Activated T-cell treated with anti-CD3 and anti-CD28 coated beads, Interleukin-2, amount 50 U/mL, for 4 hours (primary cell): ENCODE measurements around the gene C22orf23. TPM values are rescaled to one million over a fixed set of nuclear protein-coding genes. Genes with fewer than 3 reads are reported as not detected.
A peak's percentile ranks its signal among the peaks of the same experiment; 100 is the strongest.

ENCODE experiments used
- ATAC-seq, 2 donors: fragments of 200-7000 bp; cut with Tn5 transposase; one replicate each; pipeline ENCODE4 v1.10.0; 2021
- DNase-seq: peaks from one replicate; pipeline ENCODE4 v3.0.0-alpha.2; 2020
- H3K27me3 Mint-ChIP-seq: one replicate; pipeline ENCODE4 v1.8.0; 2021; ENCODE audit warnings: low read depth, mixed read lengths
- H3K36me3 Mint-ChIP-seq: one replicate; pipeline ENCODE4 v1.8.0; 2022; ENCODE audit warnings: mixed read lengths; ENCODE audit not compliant: insufficient read depth
- H3K4me1 Mint-ChIP-seq: one replicate; pipeline ENCODE4 v1.8.0; 2021; ENCODE audit warnings: low read depth, mixed read lengths
- H3K4me3 Mint-ChIP-seq: one replicate; pipeline ENCODE4 v1.8.0; 2021; ENCODE audit warnings: mild to moderate bottlenecking, moderate library complexity, mixed read lengths
- H3K9me3 Mint-ChIP-seq: one replicate; pipeline ENCODE4 v1.8.0; 2021; ENCODE audit warnings: mixed read lengths
- total RNA-seq, 3 donors: library from RNA; stranded (reverse); gene quantifications; one replicate each; pipeline ENCODE4 v1.2.1, GENCODE V29; 2021

Gene C22orf23
- total RNA-seq, 3 donors from 2014 or later: 0.46 TPM; not detected in 2

DNA sequence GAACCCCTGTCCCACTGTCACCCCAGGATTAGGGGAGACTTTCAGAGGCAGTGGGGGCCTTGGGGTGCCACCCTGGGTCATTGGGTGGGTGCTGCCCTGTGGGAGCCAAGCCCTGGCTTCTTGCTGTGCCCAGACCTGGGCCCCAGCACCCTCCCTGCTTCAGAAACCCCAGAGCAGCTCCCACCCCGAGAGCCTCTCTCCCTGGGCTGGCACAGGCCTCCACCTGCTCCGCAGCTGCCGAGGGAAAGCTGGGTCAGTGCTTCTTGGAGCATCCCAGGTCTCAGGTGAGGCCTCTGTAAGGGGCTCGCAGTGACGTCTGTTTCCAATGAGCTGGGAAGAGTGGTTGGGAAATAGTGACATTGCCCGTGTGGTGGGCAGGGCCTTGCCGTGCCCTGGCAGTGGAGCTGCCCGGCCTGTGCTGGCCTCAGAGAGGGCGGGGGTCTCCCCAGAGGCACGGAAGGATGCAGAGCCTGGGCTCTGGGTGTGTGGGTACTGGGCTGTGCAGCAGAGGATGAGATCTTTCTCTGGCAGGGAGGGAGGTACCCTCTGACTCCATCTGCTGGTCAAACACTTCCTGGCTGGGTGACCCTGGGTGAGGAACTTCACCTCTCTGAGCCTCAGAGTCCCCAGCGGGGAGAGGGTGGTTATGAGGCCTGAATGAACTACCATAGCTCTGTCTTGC, 23.0 kb downstream of the C22orf23 start:
- H3K9me3 Mint-ChIP-seq: no peaks in the 10 kb centered on the region
- no peaks in the 10 kb centered on the region for H3K27me3 Mint-ChIP-seq
- DNase-seq (no peak), ATAC-seq (no peak)
- H3K4me1 Mint-ChIP-seq: peaks cover 8% of the 10 kb centered on the region
- H3K36me3 Mint-ChIP-seq: peaks cover 5% of the 10 kb centered on the region
- H3K4me3 Mint-ChIP-seq: no peak overlapping the region

DNA sequence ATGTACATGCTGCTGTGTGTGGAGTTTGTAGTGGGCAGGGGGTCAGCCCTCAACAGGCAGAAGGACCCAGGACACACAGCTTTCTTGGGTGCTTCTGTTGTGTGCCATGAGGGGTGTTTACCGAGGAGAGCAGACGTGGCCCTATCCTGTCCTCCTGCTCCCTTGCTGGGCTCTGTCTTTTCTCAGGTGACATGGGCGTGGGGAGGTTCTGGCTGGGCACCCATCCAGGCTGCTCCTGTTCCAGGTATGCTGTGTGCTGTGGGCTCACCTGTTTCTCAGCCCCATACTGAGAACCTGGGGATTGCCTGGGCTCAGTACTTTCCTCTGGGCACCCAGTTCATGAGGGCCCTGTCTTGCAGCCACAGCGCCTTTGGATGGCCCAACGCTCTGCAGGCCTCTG, 24.0 kb downstream of the C22orf23 start:
- H3K4me3 Mint-ChIP-seq: no peak overlapping the region
- no peak for DNase-seq
- no peaks in the 10 kb centered on the region for H3K9me3 Mint-ChIP-seq
- H3K36me3 Mint-ChIP-seq: peaks cover 5% of the 10 kb centered on the region
- no peaks in the 10 kb centered on the region for H3K27me3 Mint-ChIP-seq
- ATAC-seq: no peak
- H3K4me1 Mint-ChIP-seq: peaks cover 8% of the 10 kb centered on the region

DNA sequence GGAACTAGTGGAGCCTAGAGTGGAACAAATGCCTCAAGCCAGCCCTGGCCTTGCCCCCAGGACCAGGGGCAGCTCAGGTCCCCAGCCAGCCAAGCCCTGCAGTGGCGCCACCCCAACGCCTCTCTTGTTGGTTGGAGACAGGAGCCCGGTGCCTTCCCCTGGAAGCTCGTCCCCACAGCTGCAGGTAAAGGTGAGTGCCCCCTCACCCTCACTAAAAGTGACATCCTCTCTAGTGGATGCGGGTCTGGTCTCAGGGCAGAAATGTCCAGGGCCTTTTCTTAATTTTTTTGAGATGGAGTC, 25.8 kb downstream of the C22orf23 start:
- DNase-seq (no peak), ATAC-seq (no peak)
- Mint-ChIP-seq H3K4me1 (no peaks in the 10 kb centered on the region), H3K36me3 (peaks cover 3% of the 10 kb centered on the region), H3K4me3 (no peak overlapping the region), H3K27me3 (no peaks in the 10 kb centered on the region), H3K9me3 (no peaks in the 10 kb centered on the region)

DNA sequence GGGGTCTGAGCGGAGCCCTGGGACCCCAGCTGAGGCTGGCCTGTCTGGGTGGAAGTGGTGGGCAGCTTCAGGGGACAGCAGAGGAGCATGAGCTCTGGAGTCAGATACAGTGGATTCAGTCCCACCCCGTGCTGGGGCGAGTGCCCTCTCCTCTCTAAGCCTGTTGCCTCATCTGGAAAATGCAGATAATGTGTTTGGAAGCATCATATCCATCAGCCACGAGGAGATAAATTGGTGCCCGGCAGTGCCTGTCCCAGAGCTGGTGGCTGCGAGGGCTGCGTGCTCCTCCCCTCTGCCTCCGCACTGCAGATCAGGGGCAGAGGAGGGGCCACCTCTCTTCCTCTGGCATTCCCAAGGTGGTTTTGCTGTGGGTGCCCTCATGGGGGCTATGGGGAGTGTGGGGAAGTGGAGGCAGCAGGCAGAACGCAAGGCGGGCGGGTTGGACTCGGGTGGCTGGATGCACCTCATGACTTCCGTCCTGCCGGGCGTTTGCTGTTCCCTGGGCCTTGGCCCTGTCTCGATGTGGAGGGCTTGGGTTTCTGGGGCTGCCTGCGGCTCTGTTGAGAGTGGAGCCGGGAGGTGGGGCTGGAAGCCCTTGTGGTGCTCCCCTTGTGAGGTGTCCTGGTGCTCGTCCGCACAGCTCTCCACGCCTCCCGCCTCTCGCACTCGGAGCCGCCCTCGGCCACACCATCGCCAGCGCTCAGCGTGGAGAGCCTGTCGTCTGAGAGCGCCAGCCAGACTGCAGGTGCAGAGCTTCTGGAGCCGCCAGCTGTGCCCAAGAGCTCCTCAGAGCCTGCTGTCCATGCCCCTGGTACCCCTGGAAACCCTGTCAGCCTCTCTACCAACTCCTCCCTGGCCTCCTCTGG, 26.4 kb downstream of the C22orf23 start:
- Mint-ChIP-seq H3K4me3 (no peak overlapping the region), H3K4me1 (no peaks in the 10 kb centered on the region), H3K9me3 (no peaks in the 10 kb centered on the region), H3K27me3 (no peaks in the 10 kb centered on the region), H3K36me3 (peaks cover 3% of the 10 kb centered on the region)
- no peak for DNase-seq
- no peak for ATAC-seq

DNA sequence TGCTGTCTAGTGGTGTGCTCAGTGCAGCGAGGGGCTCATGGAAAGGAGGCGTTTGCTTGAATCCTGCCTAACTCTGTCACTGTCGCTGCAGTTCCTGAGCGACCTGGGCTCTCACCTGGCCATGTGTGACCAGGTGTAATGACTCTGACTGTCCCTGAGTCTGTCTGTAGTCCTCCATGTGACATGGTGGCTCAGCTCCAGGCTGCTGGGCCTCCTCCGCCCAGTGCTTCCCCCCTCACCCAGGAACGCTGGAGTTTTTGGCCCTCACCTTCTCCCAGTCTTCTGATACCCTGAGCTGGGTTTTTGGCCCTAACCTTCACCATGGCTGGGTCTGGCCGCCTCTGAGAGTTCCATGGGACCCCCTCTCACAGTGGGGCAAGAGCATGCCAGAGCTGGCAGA, 27.0 kb downstream of the C22orf23 start:
- Mint-ChIP-seq H3K36me3 (peaks cover 3% of the 10 kb centered on the region), H3K4me3 (no peak overlapping the region), H3K9me3 (no peaks in the 10 kb centered on the region), H3K27me3 (no peaks in the 10 kb centered on the region), H3K4me1 (no peaks in the 10 kb centered on the region)
- DNase-seq (no peak), ATAC-seq (no peak)

DNA sequence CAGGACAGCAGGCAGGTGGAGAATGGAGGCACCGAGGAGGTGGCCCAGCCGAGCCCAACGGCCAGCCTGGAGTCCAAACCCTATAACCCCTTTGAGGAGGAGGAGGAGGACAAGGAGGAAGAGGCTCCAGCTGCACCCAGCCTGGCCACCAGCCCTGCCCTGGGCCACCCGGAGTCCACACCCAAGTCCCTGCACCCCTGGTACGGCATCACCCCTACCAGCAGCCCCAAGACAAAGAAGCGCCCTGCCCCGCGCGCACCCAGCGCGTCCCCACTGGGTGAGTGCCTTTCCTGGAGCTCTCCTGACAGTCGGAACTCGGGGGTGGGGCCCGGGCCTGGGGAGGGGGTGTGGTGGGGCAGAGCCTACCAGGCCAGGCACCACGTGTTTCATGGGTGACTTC, 27.6 kb downstream of the C22orf23 start:
- no peaks in the 10 kb centered on the region for H3K9me3 Mint-ChIP-seq
- H3K4me3 Mint-ChIP-seq: no peak overlapping the region
- ATAC-seq (no peak), DNase-seq (no peak)
- H3K4me1 Mint-ChIP-seq: no peaks in the 10 kb centered on the region
- peaks cover 3% of the 10 kb centered on the region for H3K36me3 Mint-ChIP-seq
- H3K27me3 Mint-ChIP-seq: no peaks in the 10 kb centered on the region

DNA sequence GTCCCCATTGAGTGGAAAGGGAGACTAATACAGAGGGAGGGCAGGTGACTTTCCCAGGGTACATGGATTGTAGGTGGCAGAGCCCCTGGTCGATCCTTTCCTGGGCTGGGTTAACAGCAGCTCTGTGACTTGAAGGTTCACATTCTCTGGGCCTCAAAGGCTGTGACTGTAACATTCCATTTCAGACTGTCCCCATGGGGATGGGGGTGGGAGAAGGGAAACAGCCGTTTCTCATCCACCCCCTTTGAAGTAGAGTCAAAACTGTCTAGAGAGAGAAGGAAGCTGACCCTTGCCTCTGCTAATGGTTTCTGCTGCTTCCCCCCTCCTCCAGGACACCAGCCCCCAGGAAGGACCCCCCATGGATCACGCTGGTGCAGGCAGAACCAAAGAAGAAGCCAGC, 28.1 kb downstream of the C22orf23 start:
- Mint-ChIP-seq H3K9me3 (no peaks in the 10 kb centered on the region), H3K36me3 (peaks cover 3% of the 10 kb centered on the region), H3K4me3 (no peak overlapping the region), H3K4me1 (peaks cover under 1% of the 10 kb centered on the region), H3K27me3 (no peaks in the 10 kb centered on the region)
- ATAC-seq (no peak), DNase-seq (no peak)

DNA sequence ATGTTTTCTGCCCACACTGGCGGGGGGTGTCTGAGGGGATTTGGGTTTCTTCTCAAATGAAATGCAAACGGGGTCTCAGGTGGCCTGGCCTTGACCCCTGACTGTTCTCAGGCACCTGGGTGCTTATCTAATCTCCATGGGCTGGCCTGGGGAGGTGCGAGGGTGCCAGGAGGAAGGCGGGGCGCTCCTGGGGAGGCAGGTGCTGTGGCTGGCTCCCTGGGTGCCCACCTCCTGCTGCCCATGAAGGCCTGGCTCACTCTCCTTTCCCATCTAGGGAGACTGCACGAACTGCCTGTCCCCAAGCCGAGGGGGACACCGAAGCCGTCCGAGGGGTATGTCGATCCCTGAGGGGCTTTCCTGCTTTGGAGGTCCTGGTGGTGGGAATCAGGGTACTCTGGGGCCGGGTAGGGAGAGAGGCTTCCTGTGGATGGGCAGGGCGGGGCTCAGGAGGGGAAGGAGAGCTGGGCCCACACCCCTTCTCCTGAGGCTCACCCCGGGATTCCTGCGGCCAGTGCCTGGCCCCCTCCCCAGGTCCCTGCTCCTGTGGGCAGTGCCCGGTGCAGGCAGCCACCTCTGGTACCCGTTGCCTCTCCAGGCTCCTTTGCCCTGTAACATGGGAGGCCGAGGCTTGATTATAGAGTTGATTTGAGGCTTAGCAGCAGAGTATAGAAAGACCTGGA, 28.9 kb downstream of the C22orf23 start:
- no peak for ATAC-seq
- no peaks in the 10 kb centered on the region for H3K9me3 Mint-ChIP-seq
- no peaks in the 10 kb centered on the region for H3K27me3 Mint-ChIP-seq
- peaks cover 3% of the 10 kb centered on the region for H3K36me3 Mint-ChIP-seq
- no peak for DNase-seq
- H3K4me1 Mint-ChIP-seq: peaks cover 5% of the 10 kb centered on the region
- no peak overlapping the region for H3K4me3 Mint-ChIP-seq

DNA sequence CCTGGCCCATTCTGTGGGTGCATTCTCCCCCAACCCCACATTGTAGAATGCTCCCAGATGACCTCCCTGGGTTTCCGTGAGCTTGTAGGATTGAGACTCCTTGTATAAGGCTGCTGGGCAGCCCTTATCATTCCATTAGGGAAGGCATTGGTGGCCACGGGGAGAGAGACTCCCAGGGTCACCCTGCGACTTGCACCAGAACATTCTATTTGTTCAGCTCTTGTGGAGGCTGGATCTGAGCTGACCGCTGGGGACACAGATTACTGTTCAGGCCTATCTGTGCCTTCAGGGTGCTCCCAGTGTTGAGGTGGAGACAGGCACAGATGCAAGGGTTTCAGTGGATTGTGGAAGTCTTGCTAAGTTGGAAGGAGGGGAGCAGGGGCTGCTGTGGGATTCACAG, 29.5 kb downstream of the C22orf23 start:
- no peak for ATAC-seq
- Mint-ChIP-seq H3K36me3 (peaks cover 3% of the 10 kb centered on the region), H3K27me3 (no peaks in the 10 kb centered on the region), H3K4me3 (no peak overlapping the region), H3K4me1 (peaks cover 5% of the 10 kb centered on the region), H3K9me3 (no peaks in the 10 kb centered on the region)
- DNase-seq: no peak

DNA sequence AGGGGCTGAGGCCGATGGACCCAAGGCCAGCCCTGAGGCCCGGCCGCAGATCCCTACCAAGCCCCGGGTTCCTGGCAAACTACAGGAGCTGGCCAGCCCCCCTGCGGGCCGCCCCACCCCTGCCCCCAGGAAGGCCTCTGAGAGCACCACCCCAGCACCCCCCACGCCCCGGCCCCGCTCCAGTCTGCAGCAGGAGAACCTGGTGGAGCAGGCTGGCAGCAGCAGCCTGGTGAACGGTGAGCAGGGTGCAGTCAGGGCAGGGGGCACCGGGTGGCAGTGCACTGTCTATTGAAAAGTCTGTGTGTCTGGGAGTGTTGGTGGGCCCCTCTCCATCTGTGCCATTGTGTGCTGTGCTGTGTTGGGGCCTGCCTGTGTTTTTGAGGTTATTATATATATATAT, 31.2 kb downstream of the C22orf23 start:
- peaks cover 3% of the 10 kb centered on the region for H3K36me3 Mint-ChIP-seq
- H3K4me3 Mint-ChIP-seq: no peak overlapping the region
- DNase-seq (no peak), ATAC-seq (no peak)
- H3K27me3 Mint-ChIP-seq: no peaks in the 10 kb centered on the region
- H3K4me1 Mint-ChIP-seq: peaks cover 5% of the 10 kb centered on the region
- H3K9me3 Mint-ChIP-seq: no peaks in the 10 kb centered on the region

DNA sequence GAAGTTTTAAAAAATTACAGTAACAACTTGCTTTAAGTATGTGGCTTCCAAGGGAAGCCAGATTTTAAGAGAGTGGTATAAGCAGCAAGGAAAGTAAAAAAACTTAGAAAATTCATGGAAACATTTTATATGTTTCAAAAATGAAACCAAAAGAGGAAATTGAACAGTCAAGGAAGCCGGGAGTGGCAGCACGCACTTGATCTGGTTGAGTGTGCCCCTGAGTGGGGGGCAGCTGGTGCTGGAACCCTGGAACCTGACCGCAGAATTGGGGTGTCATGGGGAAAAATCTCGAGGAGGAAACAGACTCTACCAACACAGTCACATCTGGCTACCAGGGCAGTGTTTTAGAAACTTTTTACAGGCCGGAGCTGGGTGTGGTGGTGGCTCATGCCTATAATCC, 33.3 kb downstream of the C22orf23 start:
- ATAC-seq: no peak
- Mint-ChIP-seq H3K36me3 (peaks cover 5% of the 10 kb centered on the region), H3K4me1 (peaks cover 5% of the 10 kb centered on the region), H3K27me3 (no peaks in the 10 kb centered on the region), H3K4me3 (peak overlapping the region; percentile 53), H3K9me3 (no peaks in the 10 kb centered on the region)
- no peak for DNase-seq

DNA sequence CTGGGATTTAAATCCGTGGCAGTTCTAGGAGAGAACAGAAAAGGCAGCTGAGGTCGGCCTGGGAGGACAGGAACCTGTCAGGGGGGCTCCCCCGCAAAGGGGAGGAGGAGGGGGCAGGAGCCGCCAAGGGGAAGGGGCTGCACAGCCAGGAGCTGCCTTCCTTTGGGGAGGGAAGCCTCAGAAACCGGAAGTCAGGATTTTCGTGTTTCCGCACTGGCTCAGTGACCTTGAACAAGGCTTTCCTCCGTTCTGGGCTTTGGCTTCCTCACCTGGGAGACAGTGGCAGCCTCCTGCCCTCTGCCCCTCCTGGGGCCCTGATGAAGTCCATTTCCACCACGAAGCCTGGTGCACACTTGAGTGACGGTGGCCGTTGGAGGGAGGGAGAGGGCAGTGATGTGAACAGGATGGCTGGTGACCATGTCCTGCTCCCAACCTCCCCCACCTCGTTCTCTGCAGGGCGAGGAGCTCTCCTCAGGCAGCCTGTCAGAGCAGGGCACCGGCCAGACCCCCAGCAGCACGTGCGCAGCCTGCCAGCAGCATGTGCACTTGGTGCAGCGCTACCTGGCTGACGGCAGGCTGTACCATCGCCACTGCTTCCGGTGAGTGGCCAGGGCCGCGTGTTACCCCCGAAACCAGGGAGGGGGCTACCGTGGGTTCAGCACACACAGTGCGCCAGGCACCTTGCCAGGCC, 34.7 kb downstream of the C22orf23 start:
- H3K27me3 Mint-ChIP-seq: no peaks in the 10 kb centered on the region
- ATAC-seq (no peak), DNase-seq (no peak)
- peaks cover 5% of the 10 kb centered on the region for H3K4me1 Mint-ChIP-seq
- H3K4me3 Mint-ChIP-seq: no peak overlapping the region
- peaks cover 5% of the 10 kb centered on the region for H3K36me3 Mint-ChIP-seq
- H3K9me3 Mint-ChIP-seq: no peaks in the 10 kb centered on the region

DNA sequence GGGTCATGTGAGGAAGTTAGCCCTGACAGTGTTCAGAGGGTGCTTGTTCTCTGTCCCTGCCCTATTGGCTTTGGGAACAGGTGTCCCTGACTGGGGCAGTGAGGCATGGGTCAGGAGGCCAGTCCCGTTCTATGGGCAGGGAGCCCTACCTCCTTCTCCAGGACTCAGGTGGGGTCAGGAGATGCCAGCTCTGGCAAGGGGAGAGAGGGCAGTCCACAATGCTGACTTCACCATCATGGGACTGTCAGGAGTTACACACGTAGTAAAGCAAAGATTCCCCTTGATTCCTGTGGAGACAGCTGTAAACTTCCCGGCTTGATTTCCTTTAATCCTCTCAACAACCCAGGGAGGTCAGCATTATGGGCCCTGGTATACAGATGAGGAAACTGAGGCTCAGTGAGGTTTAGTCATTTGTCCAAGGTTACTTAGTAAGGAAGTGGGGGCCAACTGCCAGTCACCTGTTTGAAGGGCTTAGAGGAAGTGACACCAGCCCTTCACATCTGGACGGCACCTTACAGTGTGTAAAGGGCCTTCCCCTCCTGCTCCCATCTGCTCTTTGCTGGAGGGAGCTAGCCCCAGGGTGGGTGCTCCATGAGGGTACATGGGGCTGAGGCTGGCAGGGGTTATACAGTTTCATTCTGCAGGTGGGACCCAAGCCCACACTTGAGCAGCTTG, 35.4 kb downstream of the C22orf23 start:
- Mint-ChIP-seq H3K9me3 (no peaks in the 10 kb centered on the region), H3K4me3 (no peak overlapping the region), H3K36me3 (peaks cover 5% of the 10 kb centered on the region), H3K27me3 (no peaks in the 10 kb centered on the region), H3K4me1 (peaks cover 5% of the 10 kb centered on the region)
- ATAC-seq (no peak), DNase-seq (no peak)

DNA sequence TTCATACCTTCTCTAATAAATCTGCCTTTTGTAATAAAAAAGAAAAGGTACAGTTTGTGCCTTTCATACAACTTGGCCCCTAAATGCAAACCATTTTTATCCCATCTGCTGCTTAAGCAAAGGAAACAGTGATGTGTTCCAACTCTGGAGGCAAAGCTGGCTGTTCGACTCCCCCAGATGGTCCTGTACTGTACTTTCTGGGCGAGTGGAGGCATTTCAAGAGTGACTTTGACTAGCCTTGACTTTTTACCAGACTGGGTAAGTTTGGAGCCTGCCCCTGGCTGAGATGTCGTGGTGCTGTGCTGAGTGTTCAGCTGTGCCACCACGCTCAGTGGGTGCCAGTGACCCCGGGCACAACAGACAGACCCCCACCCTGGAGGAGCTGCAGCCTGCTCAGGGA, 37.1 kb downstream of the C22orf23 start:
- no peak overlapping the region for H3K4me3 Mint-ChIP-seq
- DNase-seq: no peak

More for the DNA sequence above, 37.1 kb downstream of the C22orf23 start:
- no peaks in the 10 kb centered on the region for H3K9me3 Mint-ChIP-seq
- no peak for ATAC-seq
- H3K36me3 Mint-ChIP-seq: peaks cover 5% of the 10 kb centered on the region
- H3K4me1 Mint-ChIP-seq: peaks cover 8% of the 10 kb centered on the region
- no peaks in the 10 kb centered on the region for H3K27me3 Mint-ChIP-seq
